Transverse colon (tissue), 4 donors: ENCODE measurements around the gene DPYD. TPM values are rescaled to one million over a fixed set of nuclear protein-coding genes. Genes with fewer than 3 reads are reported as not detected.

Experiments
- DNase-seq: peaks from one replicate; pipeline ENCODE4 v3.0.0-alpha.2; 2019
- H3K27ac ChIP-seq, 4 donors: fragments of 200-600 bp; sonication (generic); 2 replicates each; pipeline ENCODE4 v1.5.1; 2016 to 2018; ENCODE audit warnings: inconsistent platforms in 4 of 4
- H3K27me3 ChIP-seq: fragments of 200-600 bp; sonication (generic); 2 replicates; pipeline ENCODE4 v1.5.1; 2017; ENCODE audit warnings: inconsistent platforms
- H3K36me3 ChIP-seq, 4 donors: fragments of 200-600 bp; sonication (generic); 2 replicates each; pipeline ENCODE4 v1.5.1; 2017 to 2019; ENCODE audit warnings: inconsistent platforms in 4 of 4
- H3K4me1 ChIP-seq, 4 donors: fragments of 200-600 bp; sonication (generic); 2 replicates each; pipeline ENCODE4 v1.5.1; 2017 to 2020; ENCODE audit warnings: inconsistent platforms in 4 of 4
- H3K4me3 ChIP-seq, 4 donors: fragments of 200-600 bp; sonication (generic); 1 replicate in 1 of 4; 2 replicates in 3 of 4; pipeline versions ENCODE4 v1.5.1 to v1.6.1; 2017 to 2019; ENCODE audit warnings: inconsistent platforms in 4 of 4
- H3K9me3 ChIP-seq, 2 donors: fragments of 200-600 bp; sonication (generic); 2 replicates each; pipeline ENCODE4 v1.5.1; 2017 to 2019; ENCODE audit warnings: inconsistent platforms in 2 of 2
- EP300 ChIP-seq: sonication (generic); formaldehyde crosslinking; IDR thresholded peaks from one replicate; pipeline ENCODE4 v1.6.1; 2017; ENCODE audit warnings: antibody characterized with exemption, low read depth
- POLR2A ChIP-seq: fragments of 450-650 bp; IDR thresholded peaks from one replicate; pipeline ENCODE4 v1.6.1; 2016; ENCODE audit warnings: antibody characterized with exemption, mild to moderate bottlenecking, moderate library complexity
- POLR2AphosphoS5 ChIP-seq, 3 donors: sonication (generic); formaldehyde crosslinking; IDR thresholded peaks; one replicate each; pipeline ENCODE4 v1.6.1; 2016; ENCODE audit warnings: antibody characterized with exemption in 3 of 3
- WGBS, 2 donors: methylation state at CpG; one replicate each; pipeline ENCODE4 v1.1.5; 2018; ENCODE audit warnings: low coverage in 1 of 2; 5-methylcytosine and 5-hydroxymethylcytosine counted together
- in situ Hi-C, 4 donors: fragments of 200-750 bp; cut with MboI; loops; one replicate each; pipeline versions ENCODE4 v1.15.0 to v1.15.1; 2017; ENCODE audit warnings: low sequenced_read_pairs in 3 of 4, low pct_ligation_motif_present in 1 of 4, low pct_unique_long_range_greater_than_20kb in 1 of 4
- intact Hi-C: fragments of 100-400 bp; cut with DNase I; formaldehyde crosslinking; loops from one replicate; pipeline ENCODE4 v1.15.1; 2023; ENCODE audit warnings: low total_unique reads
- total RNA-seq, 4 donors: library from RNA; depleted of rRNA; stranded (reverse); fragments of >200 nt; gene quantifications; one replicate each; pipeline ENCODE4 v1.1.0, GENCODE V29; 2016
- TF ChIP-seq, protein P1 (sequence below), 5 experiments: fragments of 200-600 bp in 3 of 5; fragments of 450-650 bp in 2 of 5; sonication (generic) in 3 of 5; IDR thresholded peaks; 1 replicate in 2 of 5; 2 replicates in 3 of 5; pipeline ENCODE4 v1.5.1; 2016 to 2017; ENCODE audit warnings: antibody characterized with exemption in 5 of 5, inconsistent platforms in 3 of 5, mild to moderate bottlenecking in 2 of 5, moderate library complexity in 1 of 5

Gene DPYD
- total RNA-seq, 4 donors from 2014 or later = 11.2 to 34.8 (median 26.0) TPM

- no peak overlapping the region for H3K27ac ChIP-seq
- WGBS, 2 donors = 72 to 79% methylated on average over 7 of the region's 7 CpGs
- in situ Hi-C loops = no loop called here
These were observed 463.3 kb downstream of the DPYD start for GRCh38 chr1:97457446-97458089.

GRCh38 chr1:97451944-97452343, 468.9 kb downstream of the DPYD start:
- H3K9me3 ChIP-seq = no peaks in the 10 kb centered on the region
- intact Hi-C loops = no loop called here
- no peak for DNase-seq
- WGBS, 2 donors = 69 to 81% methylated on average over 2 of the region's 2 CpGs
- no peaks in the 10 kb centered on the region for H3K27me3 ChIP-seq
- in situ Hi-C loops = no loop called here
- TF ChIP-seq EP300 = no peak
- TF ChIP-seq POLR2AphosphoS5 (IDR thresholded peaks at IDR 0.05) = no peak
- no peaks in the 10 kb centered on the region for H3K4me1 ChIP-seq
- H3K36me3 ChIP-seq = no peaks in the 10 kb centered on the region
- no peak overlapping the region for H3K4me3 ChIP-seq
- H3K27ac ChIP-seq = no peak overlapping the region

More at GRCh38 chr1:97457446-97458089, 463.3 kb downstream of the DPYD start:
- Histone ChIP-seq H3K9me3 (no peaks in the 10 kb centered on the region), H3K27me3 (no peaks in the 10 kb centered on the region), H3K36me3 (no peaks in the 10 kb centered on the region), H3K4me1 (no peaks in the 10 kb centered on the region), H3K4me3 (no peak overlapping the region)
- DNase-seq = no peak
- TF ChIP-seq POLR2AphosphoS5 (IDR thresholded peaks at IDR 0.05) (no peak), POLR2A (no peak), EP300 (no peak)
- TF ChIP-seq, protein P1, sequence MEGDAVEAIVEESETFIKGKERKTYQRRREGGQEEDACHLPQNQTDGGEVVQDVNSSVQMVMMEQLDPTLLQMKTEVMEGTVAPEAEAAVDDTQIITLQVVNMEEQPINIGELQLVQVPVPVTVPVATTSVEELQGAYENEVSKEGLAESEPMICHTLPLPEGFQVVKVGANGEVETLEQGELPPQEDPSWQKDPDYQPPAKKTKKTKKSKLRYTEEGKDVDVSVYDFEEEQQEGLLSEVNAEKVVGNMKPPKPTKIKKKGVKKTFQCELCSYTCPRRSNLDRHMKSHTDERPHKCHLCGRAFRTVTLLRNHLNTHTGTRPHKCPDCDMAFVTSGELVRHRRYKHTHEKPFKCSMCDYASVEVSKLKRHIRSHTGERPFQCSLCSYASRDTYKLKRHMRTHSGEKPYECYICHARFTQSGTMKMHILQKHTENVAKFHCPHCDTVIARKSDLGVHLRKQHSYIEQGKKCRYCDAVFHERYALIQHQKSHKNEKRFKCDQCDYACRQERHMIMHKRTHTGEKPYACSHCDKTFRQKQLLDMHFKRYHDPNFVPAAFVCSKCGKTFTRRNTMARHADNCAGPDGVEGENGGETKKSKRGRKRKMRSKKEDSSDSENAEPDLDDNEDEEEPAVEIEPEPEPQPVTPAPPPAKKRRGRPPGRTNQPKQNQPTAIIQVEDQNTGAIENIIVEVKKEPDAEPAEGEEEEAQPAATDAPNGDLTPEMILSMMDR (IDR thresholded peaks at IDR 0.05) = no peak
- intact Hi-C loops = no loop called here

GRCh38 chr1:97451046-97451826, 469.6 kb downstream of the DPYD start:
- Histone ChIP-seq H3K36me3 (no peaks in the 10 kb centered on the region), H3K27ac (no peak overlapping the region), H3K9me3 (no peaks in the 10 kb centered on the region), H3K4me3 (no peak overlapping the region), H3K4me1 (no peaks in the 10 kb centered on the region), H3K27me3 (no peaks in the 10 kb centered on the region)
- in situ Hi-C loops = no loop called here
- WGBS, 2 donors = 77 to 78% methylated on average over 7 of the region's 7 CpGs
- intact Hi-C loops = no loop called here
- no peak for TF ChIP-seq POLR2AphosphoS5 (IDR thresholded peaks at IDR 0.05)
- TF ChIP-seq EP300 = no peak
- TF ChIP-seq, protein P1 (IDR thresholded peaks at IDR 0.05) = no peak
- TF ChIP-seq POLR2A = no peak
- no peak for DNase-seq

DNA sequence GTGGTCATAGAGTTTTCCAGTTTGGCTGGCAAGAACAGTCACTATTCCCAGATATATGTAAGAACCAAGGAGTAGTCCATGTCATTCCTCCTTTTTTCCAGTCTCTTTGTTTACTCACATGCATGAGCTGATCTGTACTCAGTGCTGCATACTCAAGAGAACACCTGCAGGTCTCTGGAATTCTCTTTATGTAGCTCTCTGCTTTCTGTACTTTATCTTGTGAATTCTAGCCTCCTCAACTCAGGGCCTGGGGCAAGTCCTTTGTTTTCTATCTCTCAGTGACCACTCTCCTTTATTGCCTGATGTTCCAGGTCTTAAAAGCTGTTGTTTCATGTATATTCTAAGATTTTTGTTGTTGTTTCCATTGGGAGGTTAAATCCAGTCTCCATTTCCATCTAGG, 478.9 kb downstream of the DPYD start:
- H3K9me3 ChIP-seq = no peaks in the 10 kb centered on the region

More for the DNA sequence above, 478.9 kb downstream of the DPYD start:
- no peak for DNase-seq
- no peaks in the 10 kb centered on the region for H3K36me3 ChIP-seq
- TF ChIP-seq POLR2AphosphoS5 (IDR thresholded peaks at IDR 0.05) = no peak
- no peak for TF ChIP-seq POLR2A
- TF ChIP-seq EP300 = no peak
- TF ChIP-seq, protein P1 (IDR thresholded peaks at IDR 0.05) = no peak
- no peaks in the 10 kb centered on the region for H3K27me3 ChIP-seq
- H3K4me1 ChIP-seq = no peaks in the 10 kb centered on the region
- intact Hi-C loops = loop anchor here (1.0 kb wide), 1 partner anchor 12 kb away; no protein-coding TSS in a partner anchor
- H3K27ac ChIP-seq = no peak overlapping the region
- in situ Hi-C loops = no loop called here
- no peak overlapping the region for H3K4me3 ChIP-seq
